Measurements from ENCODE around the gene NLRC5. TPM values are rescaled to one million over a fixed set of nuclear protein-coding genes. Genes with fewer than 3 reads are reported as not detected.
"Not testable (repeated sequence)": the region's sequence is repeated elsewhere in the genome, so short reads cannot be mapped to it uniquely, and the experiment has no call there.

The NLRC5 gene
- total RNA-seq, 1 experiment from 2014 or later = 0.98 TPM

DNA sequence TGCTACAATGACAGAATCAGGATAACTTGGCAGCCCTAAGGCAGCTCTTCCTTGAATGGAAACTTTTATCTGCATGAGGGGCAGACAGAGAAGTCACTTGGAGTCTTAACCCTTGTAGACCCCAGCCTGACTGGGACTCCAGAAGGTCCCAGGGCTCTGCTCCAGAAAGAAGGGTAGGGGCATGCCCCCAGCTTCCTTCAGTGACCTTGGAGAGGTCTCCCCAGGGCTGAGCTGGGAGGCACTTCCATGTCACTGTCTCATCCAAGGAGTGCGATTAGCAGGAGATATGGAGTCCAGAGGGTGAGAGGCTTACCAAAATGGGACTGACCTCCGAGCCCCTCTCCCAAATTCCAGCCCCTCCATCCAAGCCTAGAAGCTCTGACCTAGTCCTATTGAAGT is 3.4 kb upstream of the NLRC5 start:
- no peaks in the 10 kb centered on the region for H3F3A ChIP-seq (ENCODE audit: low read length, unreplicated experiment)
- CTCF ChIA-PET = no interaction called here
- BruUV-seq (replicated peaks) = no TSS peak
- H3K27me3 ChIP-seq (ENCODE audit: low read length) = no peaks in the 10 kb centered on the region
- no peak for ATAC-seq
- no peak overlapping the region for H3K27ac ChIP-seq (ENCODE audit: low read length)
- no peak overlapping the region for H3K4me2 ChIP-seq (ENCODE audit: low read length)
- no peaks in the 10 kb centered on the region for H4K20me1 ChIP-seq (ENCODE audit: low read length)
- POLR2A ChIA-PET (ENCODE audit: unreplicated experiment) = no interaction called here
- peaks cover 13% of the 10 kb centered on the region for H3K4me1 ChIP-seq (ENCODE audit: insufficient read depth, low read length)
- no peaks in the 10 kb centered on the region for H3K9me2 ChIP-seq (replicated peaks; ENCODE audit: low read length)
- no peaks in the 10 kb centered on the region for H3K9me3 ChIP-seq (ENCODE audit: low read length)
- H2AFZ ChIP-seq (ENCODE audit: low read length) = peak overlapping the region; percentile 66; the same call in 1 of the 2 replicates
- H3K79me2 ChIP-seq (ENCODE audit: low read length) = no peaks in the 10 kb centered on the region
- H3K4me3 ChIP-seq (ENCODE audit: low read length) = no peak overlapping the region
- no peak for DNase-seq
- H3K9ac ChIP-seq (ENCODE audit: low read length) = no peak overlapping the region
- intact Hi-C loops (cut with micrococcal nuclease) = loop anchor here (5.0 kb wide), 1 partner anchor 39 kb away; no protein-coding TSS in a partner anchor
- TF ChIP-seq EZH2 (IDR thresholded peaks at IDR 0.05; ENCODE audit: low read length, unreplicated experiment) (no peak), EZH2phosphoT487 (IDR thresholded peaks at IDR 0.05; ENCODE audit: borderline replicate concordance, low read length) (no peak)
- TF ChIP-seq, protein P1, sequence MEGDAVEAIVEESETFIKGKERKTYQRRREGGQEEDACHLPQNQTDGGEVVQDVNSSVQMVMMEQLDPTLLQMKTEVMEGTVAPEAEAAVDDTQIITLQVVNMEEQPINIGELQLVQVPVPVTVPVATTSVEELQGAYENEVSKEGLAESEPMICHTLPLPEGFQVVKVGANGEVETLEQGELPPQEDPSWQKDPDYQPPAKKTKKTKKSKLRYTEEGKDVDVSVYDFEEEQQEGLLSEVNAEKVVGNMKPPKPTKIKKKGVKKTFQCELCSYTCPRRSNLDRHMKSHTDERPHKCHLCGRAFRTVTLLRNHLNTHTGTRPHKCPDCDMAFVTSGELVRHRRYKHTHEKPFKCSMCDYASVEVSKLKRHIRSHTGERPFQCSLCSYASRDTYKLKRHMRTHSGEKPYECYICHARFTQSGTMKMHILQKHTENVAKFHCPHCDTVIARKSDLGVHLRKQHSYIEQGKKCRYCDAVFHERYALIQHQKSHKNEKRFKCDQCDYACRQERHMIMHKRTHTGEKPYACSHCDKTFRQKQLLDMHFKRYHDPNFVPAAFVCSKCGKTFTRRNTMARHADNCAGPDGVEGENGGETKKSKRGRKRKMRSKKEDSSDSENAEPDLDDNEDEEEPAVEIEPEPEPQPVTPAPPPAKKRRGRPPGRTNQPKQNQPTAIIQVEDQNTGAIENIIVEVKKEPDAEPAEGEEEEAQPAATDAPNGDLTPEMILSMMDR (conservative IDR thresholded peaks at IDR 0.05; ENCODE audit: low read depth, low read length) = no peak
- H3K36me3 ChIP-seq (ENCODE audit: low read depth, low read length) = no peaks in the 10 kb centered on the region

DNA sequence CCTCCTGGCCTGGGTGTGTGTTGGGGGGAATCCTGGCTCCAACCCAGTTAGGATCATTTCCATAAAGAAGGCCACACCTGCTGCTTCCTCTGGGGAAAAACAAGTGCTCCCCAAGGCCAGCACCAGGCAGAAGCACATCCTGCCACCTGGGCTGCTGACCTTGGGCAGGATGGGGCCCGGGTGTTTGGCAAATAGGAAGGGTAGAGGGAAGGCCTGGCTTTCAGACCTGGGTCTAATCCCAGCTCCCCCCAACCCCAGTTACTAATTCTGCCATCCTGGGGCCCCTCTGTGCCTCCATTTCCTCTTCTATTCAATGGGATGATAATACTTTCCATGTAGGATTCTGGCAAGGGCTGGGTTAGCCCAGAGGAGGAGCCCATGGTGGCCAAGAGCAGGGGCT is 3.0 kb upstream of the NLRC5 start:
- Histone ChIP-seq H2AFZ (ENCODE audit: low read length) (no peak overlapping the region), H3K36me3 (ENCODE audit: low read depth, low read length) (no peaks in the 10 kb centered on the region), H3K27ac (ENCODE audit: low read length) (no peak overlapping the region), H3K9ac (ENCODE audit: low read length) (no peak overlapping the region), H3F3A (ENCODE audit: low read length, unreplicated experiment) (no peaks in the 10 kb centered on the region), H3K9me3 (ENCODE audit: low read length) (no peaks in the 10 kb centered on the region), H3K27me3 (ENCODE audit: low read length) (no peaks in the 10 kb centered on the region), H4K20me1 (ENCODE audit: low read length) (no peaks in the 10 kb centered on the region), H3K4me1 (ENCODE audit: insufficient read depth, low read length) (peaks cover 13% of the 10 kb centered on the region), H3K9me2 (replicated peaks; ENCODE audit: low read length) (no peaks in the 10 kb centered on the region), H3K4me2 (ENCODE audit: low read length) (no peak overlapping the region), H3K79me2 (ENCODE audit: low read length) (no peaks in the 10 kb centered on the region), H3K4me3 (ENCODE audit: low read length) (no peak overlapping the region)
- no peak for DNase-seq
- intact Hi-C loops (cut with micrococcal nuclease) = loop anchor here (5.0 kb wide), 1 partner anchor 39 kb away; no protein-coding TSS in a partner anchor
- ChIA-PET POLR2A (ENCODE audit: unreplicated experiment) (no interaction called here), CTCF (no interaction called here)
- no TSS peak for BruUV-seq (replicated peaks)
- no peak for ATAC-seq
- TF ChIP-seq EZH2phosphoT487 (IDR thresholded peaks at IDR 0.05; ENCODE audit: borderline replicate concordance, low read length) (no peak), EZH2 (IDR thresholded peaks at IDR 0.05; ENCODE audit: low read length, unreplicated experiment) (no peak)
- TF ChIP-seq, protein P1 (conservative IDR thresholded peaks at IDR 0.05; ENCODE audit: low read depth, low read length) = no peak

GRCh38 chr16:56986908-56987307 is 2.4 kb upstream of the NLRC5 start:
- ATAC-seq; DNase-seq; H2AFZ ChIP-seq (ENCODE audit: low read length); H3F3A ChIP-seq (ENCODE audit: low read length, unreplicated experiment); H3K9me2 ChIP-seq (replicated peaks; ENCODE audit: low read length); H3K27me3 ChIP-seq (ENCODE audit: low read length); H4K20me1 ChIP-seq (ENCODE audit: low read length); H3K36me3 ChIP-seq (ENCODE audit: low read depth, low read length); H3K9me3 ChIP-seq (ENCODE audit: low read length); H3K27ac ChIP-seq (ENCODE audit: low read length); H3K4me3 ChIP-seq (ENCODE audit: low read length); H3K79me2 ChIP-seq (ENCODE audit: low read length); H3K9ac ChIP-seq (ENCODE audit: low read length); CTCF ChIA-PET; BruUV-seq (replicated peaks); H3K4me2 ChIP-seq (ENCODE audit: low read length): not testable (repeated sequence)
- H3K4me1 ChIP-seq (ENCODE audit: insufficient read depth, low read length) = peaks cover 13% of the 10 kb centered on the region
- intact Hi-C loops (cut with micrococcal nuclease) = loop anchor here (5.0 kb wide), 1 partner anchor 40 kb away; no protein-coding TSS in a partner anchor
- POLR2A ChIA-PET (ENCODE audit: unreplicated experiment) = interaction anchor here (0.6 kb wide), 1 partner anchor 45 kb away, joined by 3 read pairs; no protein-coding TSS in a partner anchor
